HEK293 (cell line): ENCODE data around the gene ANKRD23.

Source experiments
- ZBTB7A ChIP-seq: fragments of 450-650 bp; formaldehyde crosslinking; IDR thresholded peaks from 2 replicates; pipeline ENCODE4 v1.5.1; 2016; ENCODE audit warnings: low read depth, missing biosample characterization, missing genetic modification characterization
- ZNF555 ChIP-seq: fragments of 450-650 bp; formaldehyde crosslinking; conservative IDR thresholded peaks from 2 replicates; pipeline ENCODE4 v1.5.1; 2017; ENCODE audit warnings: missing biosample characterization, mild to moderate bottlenecking, missing genetic modification characterization, inconsistent platforms
- ZNF654 ChIP-seq: fragments of 450-650 bp; formaldehyde crosslinking; IDR thresholded peaks from 2 replicates; pipeline ENCODE4 v1.5.1; 2016; ENCODE audit warnings: low read depth, missing biosample characterization, missing genetic modification characterization
- TF ChIP-seq, protein P1 (sequence below): fragments of 450-650 bp; formaldehyde crosslinking; IDR thresholded peaks from 2 replicates; pipeline ENCODE4 v1.5.1; 2016; ENCODE audit warnings: missing biosample characterization, missing genetic modification characterization
- TF ChIP-seq, protein P2 (sequence below): fragments of 450-650 bp; formaldehyde crosslinking; IDR thresholded peaks from 2 replicates; pipeline ENCODE4 v1.5.1; 2016; ENCODE audit warnings: missing biosample characterization, missing genetic modification characterization
- TF ChIP-seq, protein P3 (sequence below): fragments of 450-650 bp; formaldehyde crosslinking; IDR thresholded peaks from 2 replicates; pipeline ENCODE4 v1.5.1; 2016; ENCODE audit warnings: missing biosample characterization, missing genetic modification characterization

DNA sequence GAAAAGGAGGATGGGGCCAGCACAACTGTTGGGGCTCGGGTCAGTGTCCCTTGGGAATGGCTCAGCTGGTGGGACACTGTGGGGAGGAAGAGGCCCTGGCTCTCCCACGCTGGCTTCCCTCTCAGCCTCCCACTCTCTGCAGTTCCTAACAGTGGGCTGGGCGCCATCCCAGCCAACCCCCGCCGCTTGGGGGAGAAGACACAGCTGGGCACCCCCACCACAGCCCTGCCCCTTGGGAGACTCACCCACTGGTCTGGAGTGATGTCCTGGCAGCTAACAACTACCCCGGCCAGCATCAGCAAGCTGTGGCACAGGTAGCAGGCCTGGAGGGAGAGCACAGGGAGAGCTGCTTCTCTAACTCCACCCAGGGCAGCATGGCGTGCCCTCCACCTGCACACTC is 34.4 kb upstream of the ANKRD23 start:
- TF ChIP-seq, protein P1, sequence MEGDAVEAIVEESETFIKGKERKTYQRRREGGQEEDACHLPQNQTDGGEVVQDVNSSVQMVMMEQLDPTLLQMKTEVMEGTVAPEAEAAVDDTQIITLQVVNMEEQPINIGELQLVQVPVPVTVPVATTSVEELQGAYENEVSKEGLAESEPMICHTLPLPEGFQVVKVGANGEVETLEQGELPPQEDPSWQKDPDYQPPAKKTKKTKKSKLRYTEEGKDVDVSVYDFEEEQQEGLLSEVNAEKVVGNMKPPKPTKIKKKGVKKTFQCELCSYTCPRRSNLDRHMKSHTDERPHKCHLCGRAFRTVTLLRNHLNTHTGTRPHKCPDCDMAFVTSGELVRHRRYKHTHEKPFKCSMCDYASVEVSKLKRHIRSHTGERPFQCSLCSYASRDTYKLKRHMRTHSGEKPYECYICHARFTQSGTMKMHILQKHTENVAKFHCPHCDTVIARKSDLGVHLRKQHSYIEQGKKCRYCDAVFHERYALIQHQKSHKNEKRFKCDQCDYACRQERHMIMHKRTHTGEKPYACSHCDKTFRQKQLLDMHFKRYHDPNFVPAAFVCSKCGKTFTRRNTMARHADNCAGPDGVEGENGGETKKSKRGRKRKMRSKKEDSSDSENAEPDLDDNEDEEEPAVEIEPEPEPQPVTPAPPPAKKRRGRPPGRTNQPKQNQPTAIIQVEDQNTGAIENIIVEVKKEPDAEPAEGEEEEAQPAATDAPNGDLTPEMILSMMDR (tag by site-specific recombination): no peak
- TF ChIP-seq, protein P2, sequence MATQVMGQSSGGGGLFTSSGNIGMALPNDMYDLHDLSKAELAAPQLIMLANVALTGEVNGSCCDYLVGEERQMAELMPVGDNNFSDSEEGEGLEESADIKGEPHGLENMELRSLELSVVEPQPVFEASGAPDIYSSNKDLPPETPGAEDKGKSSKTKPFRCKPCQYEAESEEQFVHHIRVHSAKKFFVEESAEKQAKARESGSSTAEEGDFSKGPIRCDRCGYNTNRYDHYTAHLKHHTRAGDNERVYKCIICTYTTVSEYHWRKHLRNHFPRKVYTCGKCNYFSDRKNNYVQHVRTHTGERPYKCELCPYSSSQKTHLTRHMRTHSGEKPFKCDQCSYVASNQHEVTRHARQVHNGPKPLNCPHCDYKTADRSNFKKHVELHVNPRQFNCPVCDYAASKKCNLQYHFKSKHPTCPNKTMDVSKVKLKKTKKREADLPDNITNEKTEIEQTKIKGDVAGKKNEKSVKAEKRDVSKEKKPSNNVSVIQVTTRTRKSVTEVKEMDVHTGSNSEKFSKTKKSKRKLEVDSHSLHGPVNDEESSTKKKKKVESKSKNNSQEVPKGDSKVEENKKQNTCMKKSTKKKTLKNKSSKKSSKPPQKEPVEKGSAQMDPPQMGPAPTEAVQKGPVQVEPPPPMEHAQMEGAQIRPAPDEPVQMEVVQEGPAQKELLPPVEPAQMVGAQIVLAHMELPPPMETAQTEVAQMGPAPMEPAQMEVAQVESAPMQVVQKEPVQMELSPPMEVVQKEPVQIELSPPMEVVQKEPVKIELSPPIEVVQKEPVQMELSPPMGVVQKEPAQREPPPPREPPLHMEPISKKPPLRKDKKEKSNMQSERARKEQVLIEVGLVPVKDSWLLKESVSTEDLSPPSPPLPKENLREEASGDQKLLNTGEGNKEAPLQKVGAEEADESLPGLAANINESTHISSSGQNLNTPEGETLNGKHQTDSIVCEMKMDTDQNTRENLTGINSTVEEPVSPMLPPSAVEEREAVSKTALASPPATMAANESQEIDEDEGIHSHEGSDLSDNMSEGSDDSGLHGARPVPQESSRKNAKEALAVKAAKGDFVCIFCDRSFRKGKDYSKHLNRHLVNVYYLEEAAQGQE (tag by site-specific recombination): no peak
- TF ChIP-seq ZBTB7A (tag by site-specific recombination) (no peak), ZNF654 (tag by site-specific recombination) (no peak), ZNF555 (tag by site-specific recombination) (no peak)
- TF ChIP-seq, protein P3, sequence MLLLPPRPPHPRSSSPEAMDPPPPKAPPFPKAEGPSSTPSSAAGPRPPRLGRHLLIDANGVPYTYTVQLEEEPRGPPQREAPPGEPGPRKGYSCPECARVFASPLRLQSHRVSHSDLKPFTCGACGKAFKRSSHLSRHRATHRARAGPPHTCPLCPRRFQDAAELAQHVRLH (tag by site-specific recombination): no peak
